COLO829 (cell line): Measurements from ENCODE around the gene CD300LG.
"Not testable (repeated sequence)": the region's sequence is repeated elsewhere in the genome, so short reads cannot be mapped to it uniquely, and the experiment has no call there.

Experiments
- DNase-seq: peaks from one replicate; pipeline ENCODE4 v3.0.0; 2012; ENCODE audit warnings: low spot score

The CD300LG gene

DNA sequence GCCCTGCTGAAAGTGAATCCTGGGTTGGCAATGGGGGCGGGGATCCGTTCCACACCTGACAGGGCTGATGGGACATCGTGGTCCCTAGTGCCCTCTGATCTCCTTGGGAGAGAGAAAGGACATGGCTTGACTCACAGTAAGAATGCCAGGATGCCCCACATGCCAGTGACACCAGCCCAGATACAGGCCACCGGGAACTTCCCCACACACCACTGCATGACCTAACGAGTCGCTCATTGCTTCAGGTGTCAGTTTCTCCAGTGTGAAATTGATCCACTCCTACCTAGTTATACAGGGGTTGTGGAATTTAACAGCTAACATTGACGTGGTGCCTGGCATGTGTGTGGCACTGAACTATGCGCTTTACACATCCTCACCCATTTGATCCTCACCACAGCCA, 7.5 kb downstream of the CD300LG start:
- no peak for DNase-seq

DNA sequence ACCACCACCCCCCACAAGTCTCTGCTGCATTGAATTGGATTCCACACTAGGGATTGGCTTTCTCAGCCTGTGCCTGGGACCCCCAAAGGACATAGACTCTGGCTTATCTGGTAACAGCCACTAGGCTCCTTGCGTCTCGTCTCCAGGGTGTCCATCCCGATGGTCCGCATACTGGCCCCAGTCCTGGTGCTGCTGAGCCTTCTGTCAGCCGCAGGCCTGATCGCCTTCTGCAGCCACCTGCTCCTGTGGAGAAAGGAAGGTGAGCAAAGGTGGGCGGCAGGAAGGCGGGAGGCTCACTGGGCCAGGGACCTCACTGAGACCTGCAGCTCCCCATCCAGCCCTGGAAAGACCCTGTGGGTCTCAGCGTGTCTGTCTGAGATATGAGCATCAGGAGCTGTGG, 8.1 kb downstream of the CD300LG start:
- DNase-seq, result no peak

DNA sequence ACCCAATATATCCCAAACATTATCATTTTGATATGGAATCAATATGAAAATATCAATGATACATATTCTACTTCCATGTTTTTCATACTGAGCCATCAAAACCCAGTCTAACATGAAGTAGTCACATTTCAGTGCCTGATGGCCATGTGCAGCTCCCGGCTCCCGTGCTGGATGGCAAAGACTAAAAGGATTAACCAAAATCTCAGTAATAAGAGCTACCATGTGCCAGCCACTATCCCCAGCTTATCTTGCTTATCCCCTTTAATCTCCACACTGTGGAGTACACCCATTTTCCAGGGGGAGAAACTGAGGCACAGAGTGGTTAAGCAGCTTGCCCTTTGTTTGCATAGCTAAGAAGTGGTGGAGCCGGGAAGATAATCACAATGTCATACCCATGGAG, 9.2 kb downstream of the CD300LG start:
- no peak for DNase-seq

DNA sequence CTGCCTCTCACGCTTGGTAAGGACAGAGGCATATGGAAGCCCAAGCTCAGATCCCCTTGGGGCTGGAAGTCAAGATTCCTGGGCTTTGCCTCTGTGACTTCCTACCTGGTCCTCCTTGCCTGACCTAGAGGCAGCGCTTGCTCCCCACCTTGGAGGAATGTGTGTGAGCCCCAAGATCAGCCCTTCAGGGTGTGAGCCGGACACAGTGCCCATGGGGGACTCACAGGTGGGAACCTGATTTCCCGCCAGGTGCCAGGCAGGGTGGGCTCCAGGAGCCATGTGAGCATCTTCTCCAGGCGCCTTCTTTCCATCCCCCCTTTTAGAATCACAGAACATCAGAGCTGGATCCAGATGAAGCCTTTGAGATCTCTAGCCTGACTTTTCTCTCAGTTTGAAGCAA, 10.2 kb downstream of the CD300LG start:
- no peak for DNase-seq

DNA sequence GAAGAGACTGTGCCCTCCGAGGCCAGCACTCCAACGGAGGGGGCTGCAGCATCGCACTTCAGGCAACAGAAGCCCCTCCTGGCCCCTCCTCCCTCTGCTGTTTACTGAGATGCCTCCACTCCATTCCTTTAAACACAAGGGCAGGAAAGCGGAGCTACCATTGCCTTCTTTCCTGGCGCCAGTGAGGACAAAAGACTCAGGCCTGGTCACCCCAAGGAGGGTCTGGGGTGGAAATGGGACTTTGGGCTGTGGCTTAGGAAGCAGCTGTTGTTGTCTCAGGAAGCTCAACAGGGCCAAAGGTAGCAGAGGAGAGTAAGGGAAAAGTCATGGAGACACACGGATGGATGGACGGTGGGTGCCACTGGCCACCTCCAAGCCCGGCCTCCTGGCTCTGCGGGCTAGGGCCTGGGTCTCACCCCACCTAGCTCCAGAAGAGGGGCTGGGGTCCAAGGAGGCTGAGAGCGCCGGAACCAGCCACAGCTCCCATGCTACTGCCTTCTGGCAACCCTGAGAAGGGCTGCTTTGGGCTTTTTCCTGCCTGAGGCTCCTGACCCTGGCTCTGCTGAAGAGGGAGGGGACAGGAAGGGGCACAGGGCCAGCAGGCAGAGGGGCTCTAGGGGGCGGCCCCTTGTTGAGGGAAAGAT, 11.1 kb downstream of the CD300LG start:
- DNase-seq, result no peak

DNA sequence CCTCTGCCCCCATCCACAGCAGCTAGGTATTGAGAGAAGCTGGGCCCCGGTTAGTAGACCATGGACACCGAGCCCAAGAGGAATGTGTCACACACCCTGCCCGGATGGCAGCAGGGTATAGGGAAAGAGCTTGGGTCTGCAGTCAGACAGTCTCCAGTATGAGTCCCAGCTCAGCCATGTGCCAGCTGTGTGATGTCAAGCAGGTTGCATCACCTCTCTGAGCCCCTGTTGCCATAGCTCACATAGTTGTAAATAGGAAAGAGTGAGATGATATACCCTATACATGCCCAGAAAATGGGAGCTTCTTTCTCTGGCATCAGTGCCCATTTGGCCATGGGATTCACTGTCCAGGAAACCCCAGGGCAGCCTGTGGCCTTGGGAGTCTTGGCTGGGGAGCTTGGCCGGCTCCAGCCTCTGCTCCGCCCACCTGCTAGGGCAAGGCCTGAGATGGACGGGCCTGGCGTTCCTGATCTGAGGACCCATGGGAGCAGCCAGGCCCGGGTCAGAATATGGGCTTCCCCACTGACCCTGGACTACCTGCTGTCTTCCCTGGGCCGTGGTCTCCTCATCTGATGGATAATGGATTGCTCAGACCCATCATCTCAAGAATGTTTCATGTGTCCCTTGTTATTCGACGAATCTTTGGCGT, 13.2 kb downstream of the CD300LG start:
- DNase-seq, result no peak

DNA sequence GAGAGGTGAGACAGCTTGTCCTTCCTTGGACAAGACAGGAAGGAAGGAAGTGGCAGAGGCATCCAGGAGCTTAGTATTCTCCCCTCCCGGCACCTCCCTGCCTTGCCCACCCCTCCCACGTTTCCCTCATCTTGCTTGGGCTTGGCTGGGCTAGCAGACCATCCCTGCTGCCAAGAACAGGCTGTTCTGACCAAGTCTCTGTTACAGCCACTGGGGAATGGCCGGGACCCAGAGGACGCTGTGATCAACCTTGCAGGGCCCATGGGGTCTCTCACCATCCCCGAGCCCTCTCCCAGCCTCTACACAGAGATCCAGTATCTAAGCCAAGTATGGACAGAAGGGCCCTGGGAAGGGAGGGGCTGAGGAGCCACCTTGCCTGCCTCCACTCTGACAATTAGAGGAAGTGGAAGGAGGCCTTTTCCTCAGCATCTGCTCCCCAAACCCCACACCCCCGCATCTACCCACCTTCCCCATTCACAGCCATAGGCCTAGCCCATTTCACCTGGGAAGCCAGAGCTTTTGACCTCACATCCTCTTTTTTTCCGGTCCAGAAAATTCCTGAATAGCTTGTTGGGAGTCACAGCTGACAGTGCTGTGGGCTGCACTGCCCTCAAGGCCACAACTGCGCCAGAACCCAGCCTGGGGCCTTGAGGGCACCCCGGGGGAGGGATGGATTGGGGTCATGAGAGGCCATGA, 14.1 kb downstream of the CD300LG start:
- no peak for DNase-seq

DNA sequence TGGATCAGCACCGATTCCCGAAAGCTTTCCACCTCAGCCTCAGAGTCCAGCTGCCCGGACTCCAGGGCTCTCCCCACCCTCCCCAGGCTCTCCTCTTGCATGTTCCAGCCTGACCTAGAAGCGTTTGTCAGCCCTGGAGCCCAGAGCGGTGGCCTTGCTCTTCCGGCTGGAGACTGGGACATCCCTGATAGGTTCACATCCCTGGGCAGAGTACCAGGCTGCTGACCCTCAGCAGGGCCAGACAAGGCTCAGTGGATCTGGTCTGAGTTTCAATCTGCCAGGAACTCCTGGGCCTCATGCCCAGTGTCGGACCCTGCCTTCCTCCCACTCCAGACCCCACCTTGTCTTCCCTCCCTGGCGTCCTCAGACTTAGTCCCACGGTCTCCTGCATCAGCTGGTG, 15.0 kb downstream of the CD300LG start:
- no peak for DNase-seq

DNA sequence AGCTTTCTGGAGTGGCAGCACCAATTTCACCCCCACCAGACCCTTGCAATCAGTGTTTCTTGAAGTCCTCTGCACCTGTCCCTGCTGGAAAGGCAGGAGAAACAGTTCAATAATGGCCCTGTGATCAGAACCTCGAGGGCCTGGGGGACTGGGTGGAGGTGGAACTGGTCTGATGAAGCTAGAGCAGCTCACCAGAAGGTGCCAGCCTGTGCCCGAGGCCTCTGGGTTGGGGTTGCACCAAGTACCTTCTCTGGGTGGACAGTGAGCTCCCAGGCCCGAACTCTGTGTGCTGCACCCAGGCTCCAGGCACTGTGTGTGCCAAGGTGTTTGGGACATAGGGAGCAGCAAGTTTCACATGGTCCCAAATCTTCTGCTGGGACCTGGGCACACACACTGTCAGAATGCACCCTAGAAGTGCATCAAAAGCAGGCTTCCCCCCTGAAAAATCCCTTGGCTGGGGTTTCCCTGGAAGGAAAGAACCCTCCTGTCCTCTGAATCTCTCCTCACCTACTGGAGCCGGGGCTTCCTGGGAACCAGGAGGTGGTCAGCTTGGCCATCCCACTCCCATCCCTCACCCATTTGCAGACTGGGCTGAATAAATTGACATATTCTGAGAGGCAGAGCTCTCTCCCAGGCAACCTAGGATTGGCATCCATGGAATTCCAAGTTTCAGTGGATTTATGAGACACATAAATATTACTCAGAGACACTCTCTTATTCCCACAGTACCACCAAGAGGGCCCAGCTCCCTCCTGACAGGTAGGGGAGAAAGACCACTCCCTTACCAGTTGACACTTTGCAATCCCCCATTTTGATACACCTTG, 17.4 kb downstream of the CD300LG start:
- DNase-seq, result no peak

DNA sequence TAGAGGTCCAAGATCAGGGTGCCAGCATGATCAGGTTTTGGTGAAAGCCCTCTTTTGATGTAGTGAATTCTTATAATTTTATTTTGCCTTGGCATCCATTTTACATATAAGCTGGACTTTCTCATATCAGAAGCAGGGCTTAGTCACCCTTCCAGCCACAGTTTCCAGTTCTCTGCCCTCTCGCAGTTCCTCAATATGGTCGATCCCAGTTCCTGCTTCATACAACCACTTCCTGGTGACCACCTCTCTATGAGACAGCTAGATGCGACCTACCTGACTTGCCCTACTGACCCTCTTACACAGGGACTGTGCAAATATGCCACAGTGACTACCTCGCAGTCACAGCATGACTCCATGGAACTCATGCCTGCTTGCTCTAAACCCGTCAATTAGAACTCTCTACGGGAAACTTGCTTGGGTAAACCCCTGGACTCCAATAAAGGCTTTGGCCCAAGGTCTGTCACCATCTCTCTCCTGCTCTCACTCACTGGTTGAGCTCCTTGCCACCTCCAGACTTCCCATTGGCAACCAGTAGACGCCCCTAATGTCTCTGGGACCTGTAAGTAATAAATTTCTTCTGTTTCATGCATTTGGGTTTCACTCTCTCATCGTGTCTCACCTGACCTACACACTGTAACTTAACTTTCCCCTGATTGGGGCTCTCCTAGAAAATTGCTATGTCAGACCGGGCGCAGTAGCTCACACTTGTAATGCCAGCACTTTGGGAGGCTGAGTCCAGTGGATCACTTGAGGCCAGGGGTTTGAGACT, 21.4 kb downstream of the CD300LG start:
- no peak for DNase-seq

DNA sequence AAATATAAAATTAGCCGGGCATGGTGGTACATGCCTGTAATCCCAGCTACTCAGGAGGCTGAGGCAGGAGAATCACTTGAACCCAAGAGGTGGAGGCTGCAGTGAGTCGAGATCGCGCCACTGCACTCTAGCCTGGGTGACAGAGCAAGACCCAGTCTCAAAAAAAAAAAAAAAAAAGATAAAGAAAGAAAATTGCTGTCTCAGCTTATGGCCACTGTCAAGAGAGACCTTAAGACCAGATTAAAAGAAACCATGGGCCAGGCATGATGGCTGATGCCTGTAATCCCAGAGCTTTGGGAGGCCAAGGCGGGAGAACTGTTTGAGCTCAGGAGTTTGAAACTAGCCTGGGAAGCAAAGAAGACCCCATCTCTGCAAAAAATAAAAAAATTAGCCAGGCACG, 22.1 kb downstream of the CD300LG start:
- DNase-seq, result not testable (repeated sequence)

DNA sequence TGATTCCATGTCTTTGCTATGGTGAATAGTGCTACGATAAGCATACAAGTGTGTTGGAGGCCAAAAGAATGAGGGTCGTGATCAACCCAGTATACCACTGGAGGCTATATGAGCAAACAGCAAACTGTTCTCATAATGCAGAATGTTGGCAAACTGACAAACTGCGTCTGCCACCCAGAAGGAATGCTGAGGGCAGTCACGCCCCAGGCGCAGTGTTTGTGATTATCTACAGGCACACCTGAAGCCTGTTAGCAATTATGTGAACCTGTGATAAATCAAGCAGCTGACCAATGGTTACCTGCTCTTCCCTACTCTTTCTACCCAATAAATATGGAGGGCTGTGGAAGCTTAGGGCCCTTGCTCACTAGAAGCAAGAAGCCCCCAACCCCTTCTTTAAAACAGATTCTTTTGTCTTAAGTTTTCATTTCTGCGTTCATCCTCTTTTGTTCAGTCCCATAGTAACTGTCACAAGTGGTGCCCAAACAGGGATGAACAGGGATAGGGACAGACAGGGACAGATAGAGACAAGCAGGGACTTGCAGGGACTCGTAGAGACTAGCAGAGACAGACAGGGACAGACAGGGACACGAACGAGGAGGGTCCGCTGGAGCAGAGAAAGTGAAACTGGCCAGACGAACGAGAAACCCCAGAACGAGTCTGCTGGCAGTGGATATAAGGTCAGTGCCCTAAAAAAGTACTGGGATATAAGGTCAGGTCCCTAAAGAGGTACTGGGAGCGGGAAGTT, 25.1 kb downstream of the CD300LG start:
- DNase-seq, result no peak

DNA sequence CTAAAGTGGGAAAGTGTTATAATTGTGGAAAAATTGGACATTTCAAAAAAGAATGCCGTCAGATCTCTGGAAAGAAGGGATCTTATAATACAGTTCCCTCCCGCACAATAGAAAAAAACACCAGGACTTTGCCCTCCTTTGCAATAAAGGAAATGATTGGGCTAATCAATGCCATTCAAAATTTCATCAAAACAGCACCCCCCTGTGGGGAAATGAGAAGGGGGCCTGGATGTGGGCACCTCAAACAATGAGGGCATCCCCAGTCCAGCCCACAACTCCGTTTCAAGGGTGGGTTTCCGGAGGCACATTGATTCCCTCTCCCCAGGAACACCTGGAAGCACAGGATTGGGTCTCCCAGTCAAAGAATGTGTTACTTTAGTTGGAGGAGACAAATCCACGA, 26.1 kb downstream of the CD300LG start:
- no peak for DNase-seq

DNA sequence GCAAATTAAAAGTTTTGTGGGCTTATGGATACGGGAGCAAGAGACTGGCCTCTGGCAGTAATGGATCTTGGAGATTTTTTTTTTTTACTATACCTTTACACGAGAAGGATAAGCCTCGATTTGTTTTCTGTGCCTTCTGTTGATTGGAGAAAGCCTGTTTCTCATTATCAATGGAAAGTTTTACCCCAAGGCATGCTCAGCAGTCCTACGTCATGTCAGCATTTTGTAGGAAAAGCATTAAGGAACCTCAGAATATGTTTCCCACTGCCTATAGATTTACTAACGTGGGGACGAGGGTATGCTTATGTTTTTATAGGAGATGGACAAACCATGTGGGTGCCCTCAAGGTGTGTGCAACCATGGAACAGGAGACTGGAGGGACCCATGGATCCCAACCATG, 26.8 kb downstream of the CD300LG start:
- DNase-seq, result no peak

DNA sequence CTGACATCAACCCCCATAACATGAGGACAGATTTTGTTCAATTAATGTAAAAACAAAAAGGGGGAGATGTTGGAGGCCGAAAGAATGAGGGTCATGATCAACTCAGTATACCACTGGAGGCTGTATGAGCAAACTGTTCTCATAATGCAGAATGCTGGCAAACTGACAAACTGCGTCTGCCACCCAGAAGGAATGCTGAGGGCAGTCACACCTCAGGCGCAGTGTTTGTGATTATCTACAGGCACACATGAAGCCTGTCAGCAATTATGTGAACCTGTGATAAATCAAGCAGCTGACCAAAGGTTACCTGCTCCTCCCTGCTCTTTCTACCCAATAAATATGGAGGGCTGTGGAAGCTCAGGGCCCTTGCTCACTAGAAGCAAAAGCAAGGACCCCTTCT, 27.3 kb downstream of the CD300LG start:
- DNase-seq, result no peak

DNA sequence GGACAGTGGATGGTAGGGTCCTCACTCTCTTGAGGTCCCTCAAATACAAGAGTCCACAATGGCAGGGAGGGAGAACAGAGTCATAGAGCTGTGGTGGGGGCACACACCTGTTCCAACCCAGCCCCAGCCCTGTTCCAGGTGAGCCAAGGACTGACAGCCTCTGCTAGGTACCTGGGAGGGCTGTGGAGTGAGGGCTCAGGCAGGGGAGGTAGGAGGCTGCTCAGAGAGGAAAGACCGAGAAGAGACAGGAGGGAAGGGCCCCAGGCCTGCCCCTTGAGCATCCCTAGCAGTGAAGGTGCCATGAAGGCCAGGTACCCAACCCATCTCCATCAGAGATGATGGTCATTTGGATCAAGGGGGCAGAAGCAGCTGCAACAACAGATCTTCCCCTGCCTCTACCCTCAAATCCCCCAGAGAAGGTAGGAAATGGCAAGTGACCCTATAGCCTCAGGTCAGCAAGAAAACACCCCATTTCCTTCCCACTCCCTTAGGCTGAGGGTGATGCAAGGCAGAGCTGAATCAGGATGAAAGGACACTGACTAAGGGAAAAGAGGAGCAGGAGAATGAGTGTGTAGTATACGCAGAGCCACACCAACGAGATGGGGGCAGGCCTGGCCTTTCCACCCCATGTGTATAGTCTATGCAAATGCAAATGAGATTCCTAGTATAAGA, 28.6 kb downstream of the CD300LG start:
- DNase-seq, result no peak

DNA sequence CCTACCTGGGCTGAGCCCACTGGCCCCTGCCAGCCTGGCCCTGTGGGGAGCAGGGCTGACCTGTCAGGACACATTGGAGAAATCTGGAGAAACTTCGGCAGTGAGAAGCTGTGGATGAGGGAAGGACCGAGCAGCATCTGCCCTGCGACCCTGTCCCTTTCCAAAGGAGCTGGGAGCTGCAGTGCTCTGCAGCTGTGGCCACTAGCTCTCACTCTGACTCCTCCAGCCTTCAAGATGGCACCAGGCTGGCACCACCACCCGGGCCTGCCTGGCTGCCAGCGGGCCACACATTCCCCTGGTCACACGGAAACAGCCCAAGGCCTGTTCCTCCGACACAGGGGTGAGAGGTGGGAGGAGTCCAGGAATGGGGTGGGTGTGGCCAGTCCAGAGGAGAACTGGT, 30.1 kb downstream of the CD300LG start:
- DNase-seq, result no peak

DNA sequence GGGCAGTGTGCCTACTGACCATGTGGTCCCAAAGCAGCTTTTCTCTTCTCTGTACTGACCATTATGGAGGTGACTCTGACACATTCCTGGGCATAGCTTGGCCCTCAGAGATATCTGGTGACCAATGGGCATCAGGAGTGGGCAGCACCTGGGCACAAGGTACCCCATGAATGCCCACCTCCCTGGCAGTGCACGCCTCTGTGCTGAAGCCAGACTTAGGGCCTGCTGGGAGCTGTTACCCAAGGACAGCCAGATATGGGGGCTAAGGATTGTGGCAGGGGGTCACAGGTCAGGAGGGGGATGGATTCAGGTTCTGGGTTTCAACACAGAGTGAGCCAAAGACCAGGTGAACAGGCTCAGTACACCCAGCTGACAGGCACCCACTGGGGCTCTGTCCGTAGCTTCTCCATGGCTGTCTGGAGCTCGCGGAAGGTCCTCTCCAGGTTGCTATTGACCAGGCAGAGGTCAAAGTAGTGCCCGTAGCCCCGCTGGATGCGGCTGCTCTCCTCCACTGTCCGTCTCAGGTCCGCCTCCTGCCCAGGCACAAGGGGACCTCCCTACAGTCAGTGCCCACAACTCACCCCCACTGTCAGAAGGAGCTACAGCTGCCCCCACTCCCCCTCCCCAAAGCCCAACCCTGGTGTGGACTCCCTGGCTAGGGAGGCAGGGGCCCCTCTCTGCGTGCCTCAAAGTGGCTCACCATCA, 30.6 kb downstream of the CD300LG start:
- DNase-seq, result no peak

DNA sequence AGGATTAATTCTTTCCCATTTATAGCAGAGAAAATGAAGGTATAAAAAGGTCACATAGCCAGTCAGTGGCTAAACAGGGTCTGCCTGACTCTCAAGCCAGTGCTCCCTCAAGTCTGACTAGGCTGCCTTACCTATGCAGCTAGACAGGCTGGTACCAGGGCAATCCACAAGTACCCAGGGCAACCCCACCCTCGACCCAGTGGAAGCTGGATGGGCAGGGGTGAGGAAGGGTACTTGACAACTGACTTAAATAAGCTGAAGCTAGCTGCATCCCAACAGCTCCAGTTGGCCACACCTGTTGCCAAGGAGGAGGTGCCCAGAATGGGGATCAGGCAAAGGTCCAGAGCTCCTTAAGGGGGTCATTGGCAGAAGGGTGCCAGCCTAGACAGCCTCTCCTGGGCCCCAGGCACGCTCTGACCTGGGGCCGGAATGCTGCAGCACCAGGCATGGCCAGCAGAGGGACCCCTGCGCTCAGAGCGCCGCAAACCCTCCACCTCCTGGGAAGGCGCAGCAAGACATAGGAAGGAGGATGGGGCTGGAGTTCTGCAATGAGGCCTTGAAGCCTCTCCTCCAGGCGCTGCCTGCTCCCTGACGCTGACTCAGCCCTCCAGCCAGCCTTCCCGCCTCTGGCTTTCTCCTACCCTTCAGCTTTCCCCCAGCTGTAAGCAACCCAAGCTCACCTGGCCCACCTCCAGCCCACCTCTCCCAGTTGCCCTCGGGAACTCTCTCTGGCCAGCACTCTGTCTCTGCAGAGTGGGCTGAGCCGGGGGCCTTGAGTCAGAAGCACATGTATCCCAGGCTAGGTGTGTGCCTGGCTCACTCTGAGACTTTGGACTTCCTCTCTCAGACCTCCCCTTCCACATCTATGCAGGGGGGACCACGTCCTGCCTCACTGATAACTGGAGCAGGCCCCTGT, 31.5 kb downstream of the CD300LG start:
- DNase-seq, result peak; percentile 83
